Inferior parietal cortex (tissue), 1 donor: ENCODE measurements around the gene SBNO1.
"Not testable (repeated sequence)": the region's sequence is repeated elsewhere in the genome, so short reads cannot be mapped to it uniquely, and the experiment has no call there.

ENCODE experiments used
- DNase-seq: peaks from one replicate; pipeline ENCODE4 v3.0.0-alpha.2; 2016; ENCODE audit errors: extremely low spot score

SBNO1 gene

GRCh38 chr12:123364532-123365024, at the start of gene SBNO1:
Gene SBNO1 (minus strand): TSS chr12:123364847. CDS start chr12:123350441, 14,406 bp downstream.
- peak; percentile 88 for DNase-seq

- DNase-seq: no peak
Observed at GRCh38 chr12:123410041-123410412, 45.4 kb upstream of the SBNO1 start.

- not testable (repeated sequence) for DNase-seq
Observed at GRCh38 chr12:123409284-123410040, 44.8 kb upstream of the SBNO1 start.

GRCh38 chr12:123408619-123409018, 44.0 kb upstream of the SBNO1 start:
- DNase-seq: not testable (repeated sequence)

- DNase-seq: not testable (repeated sequence)
Observed at GRCh38 chr12:123407934-123408333, 43.3 kb upstream of the SBNO1 start.

GRCh38 chr12:123407269-123407668, 42.6 kb upstream of the SBNO1 start:
- DNase-seq: not testable (repeated sequence)

- DNase-seq: no peak
Observed at GRCh38 chr12:123404581-123404980, 39.9 kb upstream of the SBNO1 start.

GRCh38 chr12:123401753-123402683, 37.4 kb upstream of the SBNO1 start:
- no peak for DNase-seq

- DNase-seq: no peak
Observed at GRCh38 chr12:123399255-123399617, 34.6 kb upstream of the SBNO1 start.

- DNase-seq: no peak
Observed at GRCh38 chr12:123398550-123399254, 34.1 kb upstream of the SBNO1 start.

GRCh38 chr12:123398177-123398549, 33.5 kb upstream of the SBNO1 start:
- DNase-seq: no peak

- DNase-seq: no peak
Observed at GRCh38 chr12:123397400-123397799, 32.8 kb upstream of the SBNO1 start.

- no peak for DNase-seq
Observed at GRCh38 chr12:123396954-123397353, 32.3 kb upstream of the SBNO1 start.

GRCh38 chr12:123396543-123396942, 31.9 kb upstream of the SBNO1 start:
- no peak for DNase-seq

GRCh38 chr12:123395236-123395635, 30.6 kb upstream of the SBNO1 start:
- no peak for DNase-seq

- no peak for DNase-seq
Observed at GRCh38 chr12:123393747-123394146, 29.1 kb upstream of the SBNO1 start.

- DNase-seq: no peak
Observed at GRCh38 chr12:123391546-123392343, 27.1 kb upstream of the SBNO1 start.

GRCh38 chr12:123390498-123391426, 26.1 kb upstream of the SBNO1 start:
- DNase-seq: no peak

GRCh38 chr12:123389560-123390351, 25.1 kb upstream of the SBNO1 start:
- no peak for DNase-seq
